Measurements from ENCODE around the gene PSG5. TPM values are rescaled to one million over a fixed set of nuclear protein-coding genes. Genes with fewer than 3 reads are reported as not detected.
"Not testable (repeated sequence)": the region's sequence is repeated elsewhere in the genome, so short reads cannot be mapped to it uniquely, and the experiment has no call there.

PSG5 gene
- total RNA-seq, 1 donor from 2014 or later, result not detected

GRCh38 chr19:43120433-43121026, 65.8 kb downstream of the PSG5 start:
- intact Hi-C loops (cut with DNase I); ATAC-seq; DNase-seq (ENCODE audit: low spot score): not testable (repeated sequence)

DNA sequence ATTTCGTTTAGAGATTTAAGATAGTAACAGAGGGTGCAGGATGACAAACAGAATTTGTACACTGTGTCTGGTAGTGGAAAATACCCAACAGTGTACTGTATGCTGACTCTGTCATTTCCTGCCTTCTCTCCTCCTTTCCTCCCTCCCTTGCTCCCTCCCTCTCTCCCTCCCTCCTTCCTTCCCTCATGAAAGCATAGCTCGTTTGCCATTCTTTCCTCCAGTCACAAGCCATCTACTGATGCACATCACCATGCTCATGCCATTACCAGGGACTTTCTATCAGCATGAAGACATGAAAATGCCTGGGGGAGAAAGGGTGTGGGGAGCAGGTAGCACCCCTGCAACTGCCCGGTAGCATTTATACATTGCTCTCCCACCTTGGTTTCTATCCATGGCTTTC, 66.8 kb downstream of the PSG5 start:
- ATAC-seq; DNase-seq (ENCODE audit: low spot score); intact Hi-C loops (cut with DNase I): not testable (repeated sequence)

Other genes starting within 250 kb of the PSG5 start
- gene PSG7, start 249.3 kb downstream of the PSG5 start, total RNA-seq, result not detected
- not detected for gene PSG11, start 160.1 kb downstream of the PSG5 start, total RNA-seq
- gene PSG2, start 103.8 kb downstream of the PSG5 start, total RNA-seq, result not detected
- gene PSG4, start 19.1 kb upstream of the PSG5 start, total RNA-seq, result not detected
- not detected for gene PSG9, start 83.0 kb upstream of the PSG5 start, total RNA-seq
- gene CD177, start 167.2 kb upstream of the PSG5 start, total RNA-seq, result 19.3 TPM
- not detected for gene TEX101, start 228.4 kb upstream of the PSG5 start, total RNA-seq

All from sciatic nerve (tissue), 2 donors.